Measurements from ENCODE around the gene LMAN2. TPM values are rescaled to one million over a fixed set of nuclear protein-coding genes. Genes with fewer than 3 reads are reported as not detected.

LMAN2 gene
- total RNA-seq, 1 donor from 2014 or later, result 175 TPM

DNA sequence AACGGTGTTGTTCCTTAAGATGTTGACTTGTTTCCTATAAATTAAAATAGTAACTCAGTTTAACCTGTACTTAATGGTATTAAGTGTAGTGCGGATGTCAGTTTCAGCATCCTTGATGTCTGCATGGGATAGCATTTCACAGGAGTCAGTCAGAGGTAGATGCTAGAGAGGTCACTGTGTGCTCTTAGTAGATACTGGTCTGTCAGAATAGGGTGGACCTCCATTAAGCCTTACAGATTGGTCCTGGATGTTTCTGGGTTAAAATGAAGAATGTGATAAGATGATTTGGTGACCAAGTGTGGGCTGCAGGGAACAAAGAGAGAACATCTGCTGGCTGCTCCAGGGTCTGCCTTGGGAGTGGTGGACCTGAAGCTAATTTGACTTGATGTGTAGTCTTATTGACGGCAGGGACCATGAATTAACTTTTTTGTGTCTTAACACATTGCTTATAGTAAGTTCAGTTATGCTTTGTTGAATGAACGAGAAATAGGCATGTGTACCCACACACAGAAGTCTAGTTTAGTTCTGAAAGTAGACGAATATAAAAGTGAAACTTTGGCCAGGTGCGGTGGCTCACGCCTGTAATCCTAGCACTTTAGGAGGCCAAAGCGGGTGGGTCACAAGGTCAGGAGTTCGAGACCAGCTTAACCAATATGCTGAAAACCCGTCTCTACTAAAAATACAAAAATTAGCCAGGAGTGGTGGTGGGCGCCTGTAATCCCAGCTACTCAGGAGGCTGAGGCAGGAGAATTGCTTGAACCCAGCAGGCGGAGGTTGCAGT is 60.5 kb downstream of the LMAN2 start:
- DNase-seq (ENCODE audit: low spot score), result no peak

DNA sequence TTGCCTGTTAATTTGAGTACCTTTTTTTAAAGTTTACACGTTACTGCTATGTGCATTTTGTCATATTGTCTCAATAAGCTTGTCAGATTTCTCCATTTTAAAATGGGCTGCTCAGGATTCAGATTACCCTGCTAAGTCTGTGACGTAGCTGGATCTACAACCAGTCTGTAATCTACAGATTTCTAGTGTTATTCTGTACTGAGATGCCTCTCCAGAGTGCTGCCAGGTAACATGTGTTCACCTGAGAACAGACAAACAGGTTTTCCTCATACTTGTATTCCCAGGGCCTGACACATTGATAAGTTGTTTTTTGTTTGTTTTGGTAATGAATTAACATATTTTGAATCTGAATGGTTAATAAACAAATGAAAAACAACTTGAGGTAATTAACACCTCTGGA is 63.3 kb downstream of the LMAN2 start:
- no peak for DNase-seq (ENCODE audit: low spot score)

Other genes with a start within 250 kb of the LMAN2 start
- gene NSD1, start 217.9 kb downstream of the LMAN2 start, total RNA-seq (ENCODE audit: insufficient read depth, low replicate concordance), result 45.7 TPM
- 31.5 TPM for gene RAB24, start 47.9 kb downstream of the LMAN2 start, total RNA-seq (ENCODE audit: insufficient read depth, low replicate concordance)
- 55.4 TPM for gene PRELID1, start 47.9 kb downstream of the LMAN2 start, total RNA-seq (ENCODE audit: insufficient read depth, low replicate concordance)
- 3.6 TPM for gene MXD3, start 39.8 kb downstream of the LMAN2 start, total RNA-seq (ENCODE audit: insufficient read depth, low replicate concordance)
- gene RGS14, start 6.3 kb upstream of the LMAN2 start, total RNA-seq (ENCODE audit: insufficient read depth, low replicate concordance), result 6.5 TPM
- gene SLC34A1, start 32.8 kb upstream of the LMAN2 start, total RNA-seq (ENCODE audit: insufficient read depth, low replicate concordance), result 2.2 TPM
- gene PFN3, start 49.0 kb upstream of the LMAN2 start, total RNA-seq (ENCODE audit: insufficient read depth, low replicate concordance), result not detected
- not detected for gene F12, start 57.9 kb upstream of the LMAN2 start, total RNA-seq (ENCODE audit: insufficient read depth, low replicate concordance)
- gene GRK6, start 75.0 kb upstream of the LMAN2 start, total RNA-seq (ENCODE audit: insufficient read depth, low replicate concordance), result 17.3 TPM
- not detected for gene PRR7, start 95.1 kb upstream of the LMAN2 start, total RNA-seq (ENCODE audit: insufficient read depth, low replicate concordance)
- gene DBN1, start 122.0 kb upstream of the LMAN2 start, total RNA-seq (ENCODE audit: insufficient read depth, low replicate concordance), result 83.3 TPM
- gene PDLIM7, start 145.9 kb upstream of the LMAN2 start, total RNA-seq (ENCODE audit: insufficient read depth, low replicate concordance), result 247 TPM
- 19.7 TPM for gene DOK3, start 158.2 kb upstream of the LMAN2 start, total RNA-seq (ENCODE audit: insufficient read depth, low replicate concordance)
- 56.3 TPM for gene DDX41, start 165.3 kb upstream of the LMAN2 start, total RNA-seq (ENCODE audit: insufficient read depth, low replicate concordance)
- 43.8 TPM for gene FAM193B, start 202.9 kb upstream of the LMAN2 start, total RNA-seq (ENCODE audit: insufficient read depth, low replicate concordance)
- gene TMED9, start 240.5 kb upstream of the LMAN2 start, total RNA-seq (ENCODE audit: insufficient read depth, low replicate concordance), result 62.1 TPM
- 26.0 TPM for gene B4GALT7, start 248.5 kb upstream of the LMAN2 start, total RNA-seq (ENCODE audit: insufficient read depth, low replicate concordance)

Data from umbilical cord (tissue), 2 donors.